NCI-H82 (cell line): Measurements from ENCODE around the gene IFNL3.
"Not testable (repeated sequence)": the region's sequence is repeated elsewhere in the genome, so short reads cannot be mapped to it uniquely, and the experiment has no call there.

Experiments
- DNase-seq: peaks from one replicate; lab custom pipeline; 2025; lab: John Stamatoyannopoulos, UW

The IFNL3 gene

DNA sequence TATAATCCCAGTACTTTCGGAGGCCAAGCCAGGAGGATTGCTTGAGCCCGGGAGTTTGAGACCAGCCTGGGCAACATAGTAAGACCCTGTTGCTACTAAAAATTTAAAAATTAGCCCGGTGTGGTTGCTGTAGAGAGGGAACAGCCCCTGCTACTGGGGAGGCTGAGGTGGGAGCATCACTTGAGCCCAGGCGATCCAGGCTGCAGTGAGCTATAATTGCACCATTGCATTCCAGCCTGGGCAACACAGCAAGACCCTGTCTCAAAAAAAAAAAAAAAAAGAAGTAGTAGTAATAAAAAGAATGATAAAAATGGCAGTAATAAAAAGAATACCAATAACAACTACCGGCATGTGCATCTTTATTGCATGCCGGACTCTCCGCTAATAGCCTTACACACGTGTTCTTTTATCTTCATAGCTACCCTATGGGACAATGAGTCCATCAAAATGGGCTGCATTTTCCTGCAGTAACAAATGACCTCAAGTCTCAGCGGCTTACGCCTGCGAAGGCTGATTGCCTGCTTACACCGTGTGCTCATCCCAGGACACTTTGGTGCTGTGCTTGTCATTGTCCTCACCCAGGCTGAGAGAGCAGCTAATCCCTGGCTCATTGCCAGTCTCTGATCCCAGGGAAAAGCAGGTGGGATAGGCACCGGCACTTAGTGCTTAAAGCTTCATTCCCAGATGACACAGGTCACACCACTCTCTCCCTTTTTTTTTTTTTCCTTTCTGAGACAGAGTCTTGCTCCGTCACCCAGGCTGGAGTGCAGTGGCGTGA lies 26.4 kb downstream of the IFNL3 start:
- DNase-seq, result peak; percentile 97

- DNase-seq, result no peak
Observed at GRCh38 chr19:39217094-39217493, 27.7 kb downstream of the IFNL3 start.

DNA sequence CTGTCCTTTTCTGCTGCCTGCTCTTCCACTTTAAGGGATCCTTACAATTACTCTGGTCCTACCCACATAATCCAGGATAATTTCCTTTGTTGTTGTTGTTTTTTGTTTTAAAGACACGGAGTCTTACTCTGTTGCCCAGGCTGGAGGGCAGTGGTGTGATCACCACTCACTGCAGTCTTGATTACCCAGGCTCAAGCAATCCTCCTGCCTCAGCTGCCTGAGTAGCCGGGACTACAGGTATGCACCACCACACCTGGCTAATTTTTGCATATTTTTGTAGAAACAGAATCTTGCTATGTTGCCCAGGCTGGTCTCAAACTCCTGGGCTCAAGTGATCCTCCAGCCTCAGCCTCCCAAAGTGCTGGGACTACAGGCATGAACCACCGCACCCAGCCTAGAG lies 29.5 kb downstream of the IFNL3 start:
- DNase-seq, result not testable (repeated sequence)

GRCh38 chr19:39212375-39212742 lies 32.4 kb downstream of the IFNL3 start:
- peak; percentile 83 for DNase-seq

GRCh38 chr19:39211731-39212374 lies 33.0 kb downstream of the IFNL3 start:
- no peak for DNase-seq

GRCh38 chr19:39209196-39209595 lies 35.6 kb downstream of the IFNL3 start:
- no peak for DNase-seq

DNA sequence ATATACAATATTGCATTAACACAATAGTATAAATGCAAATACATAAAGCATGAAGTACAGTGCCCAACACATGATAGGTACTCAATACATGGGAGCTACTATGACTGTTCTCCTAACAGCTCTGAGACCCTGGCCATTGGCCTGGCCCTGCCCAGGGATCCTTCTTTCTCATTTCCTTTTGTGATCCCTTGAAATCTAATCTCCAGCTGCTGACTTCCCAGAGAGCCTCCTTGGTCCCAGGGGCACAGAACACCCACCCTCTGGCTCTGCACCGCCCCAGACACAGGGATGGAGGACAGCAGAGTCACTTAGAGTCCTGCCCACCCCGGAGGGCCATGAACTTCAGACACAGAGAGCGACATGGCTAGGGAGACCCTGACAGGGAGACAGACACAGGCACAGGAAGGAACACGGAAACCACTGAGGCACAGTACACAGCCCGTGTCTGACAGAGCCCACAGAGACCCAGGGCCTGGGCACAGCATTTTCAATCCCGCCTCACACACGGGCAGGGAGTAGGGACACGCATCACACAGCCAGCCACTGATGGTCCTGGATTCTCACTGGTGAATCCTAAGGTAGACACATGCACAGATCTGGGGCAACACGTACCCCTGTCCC lies 36.5 kb downstream of the IFNL3 start:
- peak; percentile 29 for DNase-seq

DNA sequence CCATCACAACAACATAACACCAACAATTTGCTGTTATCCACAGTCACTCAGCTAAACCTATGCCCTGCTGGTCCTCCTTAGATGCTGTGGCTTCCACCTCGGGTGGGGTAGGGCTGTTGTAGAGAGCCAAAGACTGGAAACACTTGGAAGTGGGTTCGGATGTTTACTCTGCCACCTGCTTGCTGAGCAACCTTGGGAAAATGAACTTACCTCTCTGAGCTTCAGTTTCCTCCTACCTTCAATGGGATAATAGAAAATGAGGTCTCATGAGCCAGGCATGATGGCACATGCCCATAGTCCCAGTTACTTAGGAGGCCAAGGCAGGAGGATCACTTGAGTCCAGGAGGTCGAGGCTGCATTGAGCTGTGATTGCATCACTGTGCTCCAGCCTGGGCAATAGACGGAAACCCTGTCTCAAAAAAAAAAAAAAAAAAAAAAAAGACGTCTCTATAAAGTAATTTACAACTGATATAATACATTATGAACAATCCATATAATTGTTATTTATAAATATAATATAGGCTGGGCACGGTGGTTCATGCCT lies 37.4 kb downstream of the IFNL3 start:
- DNase-seq, result no peak

DNA sequence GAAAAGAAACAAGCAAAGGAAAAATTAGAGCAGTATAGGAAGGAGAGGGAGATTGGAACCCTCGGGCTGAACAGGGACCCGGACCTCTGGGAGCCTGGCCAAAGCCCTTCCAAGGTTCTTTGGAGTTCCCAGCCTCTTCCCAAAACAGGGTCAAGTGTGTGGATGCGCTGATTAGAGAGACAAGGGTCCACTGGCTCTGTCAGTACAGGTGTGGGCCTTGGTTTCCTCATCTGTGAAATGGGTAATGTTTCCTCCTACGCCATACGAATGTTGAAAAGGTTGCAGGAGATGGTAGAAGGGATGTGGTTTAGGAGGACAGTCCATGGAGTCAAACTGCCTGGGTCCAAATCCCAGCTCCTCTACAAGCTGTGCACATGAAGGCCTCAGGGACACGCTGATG lies 38.7 kb downstream of the IFNL3 start:
- DNase-seq, result no peak

- no peak for DNase-seq
Observed at GRCh38 chr19:39205449-39205764, 39.4 kb downstream of the IFNL3 start.

DNA sequence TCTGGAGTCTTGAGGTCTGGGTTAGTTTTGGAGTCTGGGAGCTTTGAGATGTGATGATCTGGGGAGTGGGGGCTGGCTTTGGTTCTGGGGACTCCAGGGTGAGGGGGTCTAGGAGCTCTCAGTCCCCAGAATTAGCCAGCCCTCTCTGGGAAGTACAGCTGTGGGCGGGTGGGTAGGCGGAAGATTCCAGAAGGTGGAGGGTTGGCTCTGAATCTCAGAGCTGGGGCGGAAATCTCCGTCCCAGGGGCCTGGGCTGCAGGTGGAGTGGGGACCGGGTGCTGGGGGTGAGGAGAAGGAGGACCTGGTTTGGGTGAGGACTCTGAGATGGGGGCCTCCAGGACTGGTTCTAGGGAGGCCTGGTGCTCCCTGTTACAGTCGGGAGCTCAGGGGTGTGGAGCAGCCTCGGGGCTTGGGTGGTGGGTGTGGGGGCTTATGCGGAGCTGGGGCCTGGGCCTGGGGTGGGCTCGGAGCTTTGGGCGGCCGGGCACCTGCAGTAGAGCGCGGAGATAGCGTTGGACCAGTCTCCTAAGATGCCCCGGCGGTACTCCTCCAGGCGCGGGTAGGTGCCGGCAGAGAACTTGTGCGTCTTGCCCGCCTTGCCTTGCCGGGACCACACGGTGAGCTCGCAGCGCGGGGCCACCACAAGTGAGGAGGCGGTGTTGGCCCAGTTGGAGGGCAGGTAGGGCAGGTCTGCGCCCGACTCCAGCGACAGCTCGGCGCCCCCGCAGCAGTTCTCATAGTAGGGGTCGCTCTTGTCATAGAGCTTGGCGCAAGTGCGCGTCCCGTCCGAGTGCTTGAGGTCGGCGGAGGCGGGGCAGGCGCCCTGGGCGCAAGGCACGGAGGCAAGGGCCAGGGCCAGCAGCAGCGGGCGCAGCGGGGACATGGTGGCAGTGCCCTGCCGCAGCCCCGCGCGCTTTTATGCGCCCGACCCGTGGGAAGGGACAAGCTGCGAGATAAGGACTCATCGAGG lies 41.1 kb downstream of the IFNL3 start, which contains the start of gene SYCN:
Gene SYCN, minus strand, starts transcription at position 892 of the 970 bp plus-strand sequence. Its CDS starts 9 bp downstream, at position 883.
- no peak for DNase-seq

DNA sequence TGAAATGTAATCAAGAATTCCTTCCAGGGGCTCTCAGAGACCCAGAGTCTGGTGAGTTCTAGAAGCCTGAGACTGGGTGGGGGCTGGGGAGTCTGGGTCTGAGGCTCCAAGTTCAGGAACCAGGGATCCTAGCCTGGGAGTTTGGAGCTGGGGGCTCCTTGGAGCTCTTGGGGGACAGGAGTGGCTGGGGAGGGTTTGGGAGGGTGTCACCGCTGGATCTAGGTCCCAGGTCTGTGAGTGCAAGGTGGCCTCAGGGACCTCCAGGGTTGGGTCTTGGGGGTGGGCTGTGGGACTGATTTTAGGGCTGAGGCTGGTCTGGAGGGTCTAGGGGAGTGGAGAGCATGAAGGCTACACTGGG lies 41.8 kb downstream of the IFNL3 start:
- DNase-seq, result no peak

DNA sequence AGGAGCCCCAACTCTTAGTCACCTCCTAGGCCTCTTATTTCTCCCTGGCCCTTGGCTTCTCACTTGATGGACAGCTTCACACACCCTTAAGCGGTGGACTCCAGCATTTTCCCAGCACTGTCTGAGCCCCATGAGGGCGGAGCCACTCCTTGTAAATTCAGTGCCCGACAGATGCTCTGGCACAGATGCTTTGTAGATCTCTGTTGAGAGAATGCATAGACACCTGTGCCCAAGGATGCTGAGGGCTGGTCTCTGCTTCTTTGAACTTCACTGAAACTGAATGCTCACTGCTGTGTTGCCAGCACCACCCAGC lies 44.0 kb downstream of the IFNL3 start:
- peak; percentile 63 for DNase-seq

- peak; percentile 40 for DNase-seq
Observed at GRCh38 chr19:39200066-39200802, 44.6 kb downstream of the IFNL3 start.

DNA sequence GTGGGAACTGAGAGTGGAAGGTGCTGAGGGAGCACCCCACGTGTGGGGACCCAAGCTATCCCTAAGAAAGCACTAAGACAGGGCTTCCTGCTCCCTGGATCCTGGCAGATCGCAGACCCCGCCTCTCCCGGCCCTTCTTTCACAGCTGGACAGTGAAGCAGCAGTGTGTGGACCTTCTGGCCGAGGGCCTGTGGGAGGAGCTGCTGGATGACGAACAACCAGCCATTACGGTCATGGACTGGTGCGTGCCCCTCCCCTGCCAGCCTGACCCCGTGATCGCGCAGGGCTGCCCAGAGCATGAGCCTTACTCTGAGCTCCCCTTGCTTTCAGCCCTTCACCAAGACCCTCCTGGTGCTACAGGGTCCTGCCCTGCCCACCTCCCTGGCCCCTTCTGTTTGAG lies 45.8 kb downstream of the IFNL3 start:
- DNase-seq, result peak; percentile 42

GRCh38 chr19:39197808-39198207 lies 47.0 kb downstream of the IFNL3 start:
- no peak for DNase-seq

DNA sequence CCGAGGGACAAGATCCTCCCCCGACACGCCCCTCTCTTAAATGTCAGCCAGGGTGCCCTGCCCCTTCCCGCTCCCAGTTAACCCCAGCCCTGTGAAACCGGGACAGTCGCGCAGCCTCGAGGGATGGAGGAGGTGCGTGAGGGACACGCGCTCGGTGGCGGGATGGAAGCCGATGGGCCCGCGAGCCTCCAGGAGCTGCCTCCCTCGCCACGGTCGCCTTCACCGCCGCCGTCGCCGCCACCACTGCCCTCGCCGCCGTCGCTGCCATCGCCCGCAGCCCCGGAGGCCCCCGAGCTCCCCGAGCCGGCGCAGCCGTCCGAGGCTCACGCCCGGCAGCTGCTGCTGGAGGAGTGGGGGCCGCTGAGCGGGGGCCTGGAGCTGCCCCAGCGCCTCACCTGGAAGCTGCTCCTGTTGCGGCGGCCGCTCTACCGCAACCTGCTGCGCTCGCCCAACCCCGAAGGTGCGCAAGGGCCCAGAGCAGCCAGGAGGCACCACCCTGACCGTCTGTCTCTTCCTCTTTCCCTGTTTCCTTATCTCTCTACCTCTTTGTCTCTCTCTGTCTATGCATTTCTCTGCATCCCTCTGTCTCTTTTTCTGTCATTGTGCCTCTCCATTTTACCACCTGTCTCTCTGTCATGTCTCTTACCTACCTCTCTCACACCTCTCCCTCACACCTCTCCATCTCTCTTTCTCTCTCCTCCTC lies 47.8 kb downstream of the IFNL3 start, which contains the start of gene NCCRP1:
Gene NCCRP1, plus strand, starts transcription at position 105 of the 703 bp plus-strand sequence. Its CDS starts 19 bp downstream, at position 124.
- peak; percentile 28 for DNase-seq

DNA sequence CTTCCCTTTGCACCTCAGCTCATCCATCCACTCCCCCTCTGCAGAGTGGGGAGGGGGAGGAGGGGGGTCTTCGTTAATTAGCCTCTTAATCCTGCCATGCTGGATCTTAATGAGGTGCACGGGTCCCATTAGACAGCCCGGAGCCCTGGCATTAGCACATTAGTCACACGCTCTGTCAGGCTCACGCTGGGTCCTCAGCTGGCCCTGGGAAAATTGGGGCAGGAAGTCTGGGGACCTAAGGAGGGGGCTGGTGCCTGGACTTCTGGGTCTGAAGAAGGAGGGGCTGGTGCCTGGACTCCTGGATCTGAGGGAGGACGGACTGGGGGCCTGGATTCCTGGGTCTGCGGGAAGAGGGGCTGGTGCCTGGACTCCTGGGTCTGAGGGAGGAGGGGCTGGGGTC lies 48.5 kb downstream of the IFNL3 start:
- peak; percentile 58 for DNase-seq

- DNase-seq, result no peak
Observed at GRCh38 chr19:39195755-39196154, 49.1 kb downstream of the IFNL3 start.

GRCh38 chr19:39194832-39195542 lies 49.8 kb downstream of the IFNL3 start:
- peak; percentile 46 for DNase-seq
